GM18526 (cell line): ENCODE data around the gene RNF187.

ENCODE experiments used
- POLR2A ChIP-seq: IDR thresholded peaks from 3 replicates; pipeline ENCODE4 v1.6.1; 2011; ENCODE audit not compliant: insufficient read length; ENCODE audit errors: extremely low read depth

Gene RNF187

GRCh38 chr1:228487336-228488124 lies at the start of gene RNF187:
RNF187 (plus strand) TSS chr1:228487382.
- peak; percentile 46 for TF ChIP-seq POLR2A

GRCh38 chr1:228437424-228437962 lies 49.7 kb upstream of the RNF187 start:
- TF ChIP-seq POLR2A, result no peak

- no peak for TF ChIP-seq POLR2A
Measured at GRCh38 chr1:228438266-228438665, 48.9 kb upstream of the RNF187 start.

- no peak for TF ChIP-seq POLR2A
Measured at GRCh38 chr1:228440761-228441500, 46.3 kb upstream of the RNF187 start.

- TF ChIP-seq POLR2A, result no peak
Measured at GRCh38 chr1:228443395-228443794, 43.8 kb upstream of the RNF187 start.

- no peak for TF ChIP-seq POLR2A
Measured at GRCh38 chr1:228445490-228445842, 41.7 kb upstream of the RNF187 start.

GRCh38 chr1:228445843-228446650 lies 41.1 kb upstream of the RNF187 start:
- TF ChIP-seq POLR2A, result no peak

GRCh38 chr1:228446852-228447251 lies 40.3 kb upstream of the RNF187 start:
- no peak for TF ChIP-seq POLR2A

- no peak for TF ChIP-seq POLR2A
Measured at GRCh38 chr1:228448372-228448771, 38.8 kb upstream of the RNF187 start.

- TF ChIP-seq POLR2A, result no peak
Measured at GRCh38 chr1:228450200-228450599, 37.0 kb upstream of the RNF187 start.

GRCh38 chr1:228452194-228453021 lies 34.8 kb upstream of the RNF187 start:
- TF ChIP-seq POLR2A, result no peak

- no peak for TF ChIP-seq POLR2A
Measured at GRCh38 chr1:228453022-228453560, 34.1 kb upstream of the RNF187 start.

GRCh38 chr1:228453614-228454013 lies 33.6 kb upstream of the RNF187 start:
- TF ChIP-seq POLR2A, result no peak

- TF ChIP-seq POLR2A, result no peak
Measured at GRCh38 chr1:228454238-228454637, 32.9 kb upstream of the RNF187 start.

GRCh38 chr1:228455715-228456114 lies 31.5 kb upstream of the RNF187 start:
- TF ChIP-seq POLR2A, result no peak
